Upper lobe of right lung (tissue), 1 donor: ENCODE measurements around the gene VWA8. TPM values are rescaled to one million over a fixed set of nuclear protein-coding genes. Genes with fewer than 3 reads are reported as not detected.

Experiments
- ATAC-seq: fragments of 200-7000 bp; cut with Tn5 transposase; one replicate; pipeline ENCODE4 v1.9.1; 2020; ENCODE audit warnings: mild to moderate bottlenecking, moderate library complexity
- DNase-seq: peaks from one replicate; pipeline ENCODE4 v3.0.0-alpha.2; 2020
- H3K27ac ChIP-seq: fragments of 200-600 bp; one replicate; pipeline ENCODE4 v1.8.0; 2022
- H3K27me3 ChIP-seq: fragments of 200-600 bp; one replicate; pipeline ENCODE4 v1.8.0; 2022; ENCODE audit warnings: mild to moderate bottlenecking
- H3K36me3 ChIP-seq: fragments of 200-600 bp; one replicate; pipeline ENCODE4 v1.8.0; 2022
- H3K4me1 ChIP-seq: fragments of 200-600 bp; one replicate; pipeline ENCODE4 v1.8.0; 2022
- H3K4me3 ChIP-seq: fragments of 200-600 bp; one replicate; pipeline ENCODE4 v1.8.0; 2022; ENCODE audit warnings: mild to moderate bottlenecking
- H3K9me3 ChIP-seq: fragments of 200-600 bp; one replicate; pipeline ENCODE4 v1.8.0; 2022
- intact Hi-C: fragments of 100-400 bp; cut with DNase I; formaldehyde crosslinking; loops from one replicate; pipeline ENCODE4 v1.11.0; 2022
- total RNA-seq: library from RNA; stranded (reverse); fragmentation: NEBNext Ultra II Directional; extraction: Animal tissue kit (Norgen Biotek cat#: 25700); gene quantifications from one replicate; pipeline ENCODE4 v1.2.1, GENCODE V29; 2021
- TF ChIP-seq, protein P1 (sequence below): fragments of 200-600 bp; IDR thresholded peaks from one replicate; pipeline ENCODE4 v1.8.0; 2022; ENCODE audit warnings: antibody characterized with exemption
- donor health status: DM: no; HTN: yes; CAD: no; lungs with severe emphysema.

VWA8 gene
- total RNA-seq, 1 donor from 2014 or later = 20.6 TPM

DNA sequence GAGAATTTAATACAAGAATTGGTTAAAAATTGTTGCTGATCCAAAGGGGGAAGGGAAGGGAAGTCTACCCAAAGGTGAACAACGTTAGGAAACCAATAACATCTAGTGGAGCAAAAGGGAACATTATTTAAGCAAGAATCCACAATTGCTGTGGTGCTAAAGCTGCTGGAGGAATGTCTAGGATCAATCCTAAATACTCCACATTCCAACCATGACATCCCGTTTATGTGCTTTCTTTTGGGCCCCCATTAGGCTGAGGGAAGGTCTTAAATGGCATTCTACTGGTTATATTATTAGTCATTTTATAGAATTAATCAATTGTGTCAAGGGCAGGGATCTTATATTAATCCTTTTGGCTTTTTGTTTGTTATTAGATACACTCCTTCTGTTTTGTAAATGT, 39.9 kb upstream of the VWA8 start:
- Histone ChIP-seq H3K4me1 (no peaks in the 10 kb centered on the region), H3K27ac (no peak overlapping the region), H3K36me3 (no peaks in the 10 kb centered on the region), H3K4me3 (no peak overlapping the region), H3K27me3 (no peaks in the 10 kb centered on the region), H3K9me3 (no peaks in the 10 kb centered on the region)
- TF ChIP-seq, protein P1, sequence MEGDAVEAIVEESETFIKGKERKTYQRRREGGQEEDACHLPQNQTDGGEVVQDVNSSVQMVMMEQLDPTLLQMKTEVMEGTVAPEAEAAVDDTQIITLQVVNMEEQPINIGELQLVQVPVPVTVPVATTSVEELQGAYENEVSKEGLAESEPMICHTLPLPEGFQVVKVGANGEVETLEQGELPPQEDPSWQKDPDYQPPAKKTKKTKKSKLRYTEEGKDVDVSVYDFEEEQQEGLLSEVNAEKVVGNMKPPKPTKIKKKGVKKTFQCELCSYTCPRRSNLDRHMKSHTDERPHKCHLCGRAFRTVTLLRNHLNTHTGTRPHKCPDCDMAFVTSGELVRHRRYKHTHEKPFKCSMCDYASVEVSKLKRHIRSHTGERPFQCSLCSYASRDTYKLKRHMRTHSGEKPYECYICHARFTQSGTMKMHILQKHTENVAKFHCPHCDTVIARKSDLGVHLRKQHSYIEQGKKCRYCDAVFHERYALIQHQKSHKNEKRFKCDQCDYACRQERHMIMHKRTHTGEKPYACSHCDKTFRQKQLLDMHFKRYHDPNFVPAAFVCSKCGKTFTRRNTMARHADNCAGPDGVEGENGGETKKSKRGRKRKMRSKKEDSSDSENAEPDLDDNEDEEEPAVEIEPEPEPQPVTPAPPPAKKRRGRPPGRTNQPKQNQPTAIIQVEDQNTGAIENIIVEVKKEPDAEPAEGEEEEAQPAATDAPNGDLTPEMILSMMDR = no peak
- ATAC-seq = no peak
- intact Hi-C loops = no loop called here
- DNase-seq = no peak

DNA sequence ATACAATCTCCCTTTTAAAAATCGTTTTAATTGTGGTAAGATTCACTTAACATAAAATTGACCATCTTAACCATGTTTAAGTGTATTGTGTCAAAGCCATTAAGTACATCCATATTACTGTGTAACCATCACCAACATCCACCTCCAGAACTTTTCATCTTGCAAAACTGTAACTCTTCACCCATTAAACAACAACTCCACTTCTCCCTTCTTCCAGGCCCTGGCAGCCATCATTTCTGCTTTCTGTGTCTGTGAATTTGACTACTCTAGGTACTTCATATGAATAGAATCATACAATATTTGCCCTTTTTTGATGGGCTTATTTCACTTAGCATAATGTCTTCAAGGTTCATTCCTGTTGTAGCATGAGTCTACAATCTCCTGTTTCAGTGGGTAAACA, 36.5 kb upstream of the VWA8 start:
- Histone ChIP-seq H3K9me3 (no peaks in the 10 kb centered on the region), H3K27ac (no peak overlapping the region), H3K27me3 (no peaks in the 10 kb centered on the region), H3K4me3 (no peak overlapping the region), H3K4me1 (no peaks in the 10 kb centered on the region), H3K36me3 (no peaks in the 10 kb centered on the region)
- DNase-seq (no peak), ATAC-seq (peak; percentile 45)
- TF ChIP-seq, protein P1 = no peak
- intact Hi-C loops = no loop called here

DNA sequence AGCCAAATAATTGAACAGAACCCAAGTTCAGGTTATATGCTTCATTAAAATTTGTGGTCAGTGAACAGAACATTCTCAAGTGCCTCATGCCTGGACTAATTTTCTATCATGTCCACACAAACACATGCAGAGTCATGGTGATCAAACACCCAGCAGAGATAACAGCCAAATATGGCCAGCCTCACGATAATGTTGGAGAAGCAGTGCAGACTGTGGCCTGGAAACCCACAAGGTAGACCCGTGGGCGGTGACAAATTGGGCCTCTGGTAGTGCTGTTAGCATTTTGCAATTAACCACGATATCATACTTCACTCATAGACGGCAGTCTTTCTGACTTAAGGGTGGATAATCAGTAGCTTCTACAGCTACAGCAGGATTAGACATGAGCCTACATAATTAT, 35.0 kb upstream of the VWA8 start:
- peak; percentile 80 for ATAC-seq
- no peak overlapping the region for H3K4me3 ChIP-seq
- intact Hi-C loops = no loop called here
- peak; percentile 69 for DNase-seq
- H3K27ac ChIP-seq = no peak overlapping the region
- H3K4me1 ChIP-seq = no peaks in the 10 kb centered on the region
- no peaks in the 10 kb centered on the region for H3K27me3 ChIP-seq
- no peaks in the 10 kb centered on the region for H3K36me3 ChIP-seq
- no peaks in the 10 kb centered on the region for H3K9me3 ChIP-seq
- TF ChIP-seq, protein P1 = no peak

DNA sequence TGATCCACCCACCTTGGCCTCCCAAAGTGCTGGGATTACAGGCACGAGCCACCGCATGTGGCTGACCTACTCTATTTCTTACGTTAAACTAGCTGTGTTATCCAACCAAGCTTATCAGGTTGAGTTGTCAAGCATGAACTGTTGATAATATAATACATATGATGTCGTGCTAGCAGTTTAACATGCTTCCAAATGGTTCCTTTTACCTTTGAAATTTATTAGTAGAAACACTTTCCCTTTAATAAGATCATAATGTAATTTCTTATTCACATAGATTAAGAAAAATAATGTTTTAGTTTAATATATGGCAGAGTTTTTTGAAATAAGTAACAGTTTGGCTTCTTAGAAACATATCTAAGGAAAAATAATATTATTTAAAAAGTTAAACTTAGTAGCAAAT, 34.4 kb upstream of the VWA8 start:
- H3K4me3 ChIP-seq = no peak overlapping the region
- no peaks in the 10 kb centered on the region for H3K9me3 ChIP-seq
- no peaks in the 10 kb centered on the region for H3K36me3 ChIP-seq
- no peaks in the 10 kb centered on the region for H3K27me3 ChIP-seq
- intact Hi-C loops = no loop called here
- TF ChIP-seq, protein P1 = no peak
- H3K4me1 ChIP-seq = no peaks in the 10 kb centered on the region
- H3K27ac ChIP-seq = no peak overlapping the region
- no peak for ATAC-seq
- no peak for DNase-seq

DNA sequence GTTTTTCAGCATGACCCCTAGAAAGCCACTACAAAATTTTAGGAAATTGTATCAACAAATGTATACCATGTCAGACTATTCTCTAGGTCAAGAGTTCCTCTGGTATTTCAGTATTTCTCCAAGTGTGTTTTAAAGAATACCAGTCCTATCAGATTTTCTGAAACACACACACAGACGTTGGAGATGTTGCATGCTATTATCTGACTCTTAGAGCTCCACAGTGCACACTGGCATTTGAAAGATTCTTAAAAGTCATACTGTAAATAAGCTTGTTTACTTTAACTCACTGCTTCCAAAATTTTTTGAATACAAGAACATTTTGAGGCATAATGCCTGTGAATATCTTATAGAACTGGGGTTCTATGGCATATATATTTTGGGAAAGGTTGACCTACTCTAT, 33.8 kb upstream of the VWA8 start:
- Histone ChIP-seq H3K36me3 (no peaks in the 10 kb centered on the region), H3K9me3 (no peaks in the 10 kb centered on the region), H3K4me1 (no peaks in the 10 kb centered on the region), H3K27me3 (no peaks in the 10 kb centered on the region), H3K27ac (no peak overlapping the region), H3K4me3 (no peak overlapping the region)
- ATAC-seq = no peak
- intact Hi-C loops = no loop called here
- DNase-seq = no peak
- TF ChIP-seq, protein P1 = no peak

DNA sequence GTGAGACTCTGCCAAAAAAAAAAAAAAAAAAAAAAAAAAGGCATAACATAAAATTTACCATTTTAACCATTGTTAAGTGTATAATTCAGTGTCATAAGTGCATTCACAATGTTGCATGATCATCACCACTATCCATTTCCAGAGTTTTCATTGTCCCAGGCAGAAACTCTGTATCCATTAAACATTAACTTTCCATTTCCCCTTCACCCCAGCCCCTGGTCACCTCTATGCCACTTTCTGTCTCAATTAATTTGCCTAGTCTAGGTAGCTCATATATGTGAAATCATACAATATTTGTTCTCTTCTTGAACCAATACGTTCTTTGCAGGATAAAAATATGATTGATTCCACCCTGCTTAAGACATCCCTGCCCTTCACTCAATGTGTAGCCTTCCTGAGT, 31.0 kb upstream of the VWA8 start:
- no peaks in the 10 kb centered on the region for H3K4me1 ChIP-seq
- H3K9me3 ChIP-seq = no peaks in the 10 kb centered on the region
- TF ChIP-seq, protein P1 = no peak
- ATAC-seq (no peak), DNase-seq (no peak)
- H3K4me3 ChIP-seq = no peak overlapping the region
- no peaks in the 10 kb centered on the region for H3K27me3 ChIP-seq
- H3K27ac ChIP-seq = no peak overlapping the region
- intact Hi-C loops = no loop called here
- no peaks in the 10 kb centered on the region for H3K36me3 ChIP-seq
